ENCODE data around the gene ROCK2. TPM values are rescaled to one million over a fixed set of nuclear protein-coding genes. Genes with fewer than 3 reads are reported as not detected.
A peak's percentile ranks its signal among the peaks of the same experiment; 100 is the strongest.

Gene ROCK2
- total and polyA plus RNA-seq, 10 donors: 4.0 to 89.6 (median 65.8) TPM

DNA sequence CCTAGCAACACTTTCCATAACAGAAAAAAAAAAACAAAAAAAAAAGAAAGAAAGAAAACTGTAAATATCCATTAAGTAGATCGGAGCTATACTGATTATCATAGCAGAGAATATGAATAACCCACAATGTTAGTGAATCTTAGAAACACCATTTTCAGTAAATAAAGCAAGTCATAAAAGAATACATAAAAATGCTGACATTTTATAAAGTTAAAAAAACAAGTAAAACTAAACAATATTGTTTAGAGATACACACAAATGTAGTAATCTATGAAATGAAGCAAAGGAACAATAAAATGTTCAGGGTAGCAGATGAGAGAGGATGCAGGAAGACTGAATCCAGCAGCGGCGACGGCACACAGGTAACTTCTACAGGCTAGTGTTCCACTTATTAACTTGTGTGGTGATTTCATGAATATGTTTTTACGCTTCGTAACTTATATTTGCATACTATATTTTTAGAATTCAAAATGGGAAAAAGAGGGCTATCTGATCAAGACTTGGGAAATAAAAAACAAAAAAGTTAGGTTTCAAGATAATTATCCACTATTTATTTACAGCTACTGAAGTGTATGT lies 4.8 kb downstream of the ROCK2 start:
- TF ChIP-seq, protein P1, sequence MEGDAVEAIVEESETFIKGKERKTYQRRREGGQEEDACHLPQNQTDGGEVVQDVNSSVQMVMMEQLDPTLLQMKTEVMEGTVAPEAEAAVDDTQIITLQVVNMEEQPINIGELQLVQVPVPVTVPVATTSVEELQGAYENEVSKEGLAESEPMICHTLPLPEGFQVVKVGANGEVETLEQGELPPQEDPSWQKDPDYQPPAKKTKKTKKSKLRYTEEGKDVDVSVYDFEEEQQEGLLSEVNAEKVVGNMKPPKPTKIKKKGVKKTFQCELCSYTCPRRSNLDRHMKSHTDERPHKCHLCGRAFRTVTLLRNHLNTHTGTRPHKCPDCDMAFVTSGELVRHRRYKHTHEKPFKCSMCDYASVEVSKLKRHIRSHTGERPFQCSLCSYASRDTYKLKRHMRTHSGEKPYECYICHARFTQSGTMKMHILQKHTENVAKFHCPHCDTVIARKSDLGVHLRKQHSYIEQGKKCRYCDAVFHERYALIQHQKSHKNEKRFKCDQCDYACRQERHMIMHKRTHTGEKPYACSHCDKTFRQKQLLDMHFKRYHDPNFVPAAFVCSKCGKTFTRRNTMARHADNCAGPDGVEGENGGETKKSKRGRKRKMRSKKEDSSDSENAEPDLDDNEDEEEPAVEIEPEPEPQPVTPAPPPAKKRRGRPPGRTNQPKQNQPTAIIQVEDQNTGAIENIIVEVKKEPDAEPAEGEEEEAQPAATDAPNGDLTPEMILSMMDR (IDR thresholded peaks at IDR 0.05 in 8 of 11, conservative IDR thresholded peaks at IDR 0.05 in 3 of 11): no peak
- no peak for TF ChIP-seq POLR2A (IDR thresholded peaks at IDR 0.05)
- Histone ChIP-seq H3K4me1 (peaks cover 17 to 71% (median 50%) of the 10 kb centered on the region in 6 donors), H3K9me3 (peaks cover 0 to 6% (median 0%) of the 10 kb centered on the region in 8 donors), H3K27me3 (replicated peaks in 1 of 7) (no peaks in the 10 kb centered on the region), H3K4me3 (peak overlapping the region in 1 of 8 donors; percentile 98), H3K36me3 (no peaks in the 10 kb centered on the region), H3K27ac (peak overlapping the region in 1 of 8 donors; percentile 99)
- 73 to 85% (median 80%) methylated on average over 6 of the region's 6 CpGs for WGBS, 5 donors
- intact Hi-C loops (cut with DNase I; ENCODE audit: low total_unique reads): no loop called here
- no peak for DNase-seq

DNA sequence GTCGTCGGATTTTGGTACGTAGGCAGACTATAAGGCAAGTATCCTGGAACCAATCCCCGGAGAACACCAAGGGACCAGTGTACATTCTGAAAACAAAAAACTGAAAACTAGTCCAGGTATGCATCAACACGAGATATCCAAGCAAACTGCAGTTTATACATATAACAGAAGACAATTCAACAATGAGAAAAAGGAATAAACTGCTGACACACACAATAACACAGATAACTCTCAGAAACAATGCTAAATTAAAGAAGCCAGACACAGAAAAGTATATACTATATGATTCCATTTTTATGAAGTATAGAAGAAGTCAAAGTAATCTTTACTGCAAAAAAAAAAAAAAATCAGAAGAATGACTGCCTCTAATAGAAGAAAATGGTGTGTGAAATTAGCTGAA lies 5.9 kb downstream of the ROCK2 start:
- WGBS, 5 donors: 92 to 98% (median 94%) methylated on average over 5 of the region's 5 CpGs
- intact Hi-C loops (cut with DNase I; ENCODE audit: low total_unique reads): no loop called here
- peaks cover 17 to 82% (median 50%) of the 10 kb centered on the region in 6 donors for H3K4me1 ChIP-seq
- H3K27me3 ChIP-seq (replicated peaks in 1 of 7): no peaks in the 10 kb centered on the region
- no peak for DNase-seq
- no peak overlapping the region for H3K4me3 ChIP-seq
- peaks cover 0 to 6% (median 0%) of the 10 kb centered on the region in 8 donors for H3K9me3 ChIP-seq
- H3K27ac ChIP-seq: no peak overlapping the region
- TF ChIP-seq POLR2A (IDR thresholded peaks at IDR 0.05) (no peak), POLR2AphosphoS5 (IDR thresholded peaks at IDR 0.05) (no peak)
- TF ChIP-seq, protein P1 (IDR thresholded peaks at IDR 0.05 in 8 of 11, conservative IDR thresholded peaks at IDR 0.05 in 3 of 11): no peak
- H3K36me3 ChIP-seq: no peaks in the 10 kb centered on the region

DNA sequence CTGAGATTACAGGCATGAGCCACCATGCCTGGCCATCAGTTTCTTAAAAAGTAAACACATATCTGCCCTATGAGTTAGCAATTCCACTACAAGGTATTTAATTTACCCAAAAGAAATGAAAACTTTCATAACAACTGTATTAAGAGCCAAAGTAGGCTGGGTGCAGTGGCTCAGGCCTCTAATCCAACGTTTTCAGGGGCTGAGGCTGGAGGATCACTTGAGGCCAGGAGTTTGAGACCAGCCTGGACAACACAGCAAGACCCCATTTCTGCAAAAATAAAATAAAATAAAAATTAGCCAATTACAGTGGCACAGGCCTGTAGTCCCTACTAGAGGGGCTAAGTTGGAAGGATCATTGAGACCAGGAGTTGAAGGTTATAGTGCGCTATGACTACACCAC lies 6.5 kb downstream of the ROCK2 start:
- Histone ChIP-seq H3K36me3 (no peaks in the 10 kb centered on the region), H3K27me3 (replicated peaks in 1 of 7) (no peaks in the 10 kb centered on the region), H3K9me3 (peaks cover 0 to 6% (median 0%) of the 10 kb centered on the region in 8 donors), H3K4me3 (no peak overlapping the region), H3K27ac (no peak overlapping the region), H3K4me1 (peaks cover 15 to 79% (median 45%) of the 10 kb centered on the region in 6 donors)
- no peak for TF ChIP-seq POLR2A (IDR thresholded peaks at IDR 0.05)
- no peak for TF ChIP-seq POLR2AphosphoS5 (IDR thresholded peaks at IDR 0.05)
- TF ChIP-seq, protein P1 (IDR thresholded peaks at IDR 0.05 in 8 of 11, conservative IDR thresholded peaks at IDR 0.05 in 3 of 11): no peak
- no peak for DNase-seq
- intact Hi-C loops (cut with DNase I; ENCODE audit: low total_unique reads): no loop called here
- 92 to 98% (median 94%) methylated on average over 2 of the region's 2 CpGs for WGBS, 5 donors

DNA sequence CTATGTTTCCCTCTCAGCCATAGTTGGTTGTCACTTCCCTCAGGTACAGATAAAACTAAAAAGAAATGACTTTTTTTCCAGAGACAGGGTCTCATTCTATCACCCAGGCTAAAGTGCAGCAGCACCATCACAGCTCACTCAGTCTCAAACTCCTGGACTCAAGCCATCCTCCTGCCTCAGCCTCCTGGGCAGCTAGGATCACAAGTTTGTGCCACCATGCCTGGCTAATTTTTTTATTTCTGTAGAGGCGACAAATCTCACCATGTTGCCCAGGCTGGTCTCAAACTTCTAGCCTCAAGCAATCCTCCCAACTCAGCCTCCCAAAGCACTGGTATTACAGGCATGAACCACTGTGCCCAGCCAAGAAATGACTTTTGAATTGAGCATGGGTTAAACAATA lies 8.2 kb downstream of the ROCK2 start:
- DNase-seq: no peak
- no peak overlapping the region for H3K4me3 ChIP-seq
- intact Hi-C loops (cut with DNase I; ENCODE audit: low total_unique reads): no loop called here
- WGBS, 5 donors: 92 to 100% (median 96%) methylated on average over 1 of the region's 1 CpG
- no peak overlapping the region for H3K27ac ChIP-seq
- peaks cover 0 to 6% (median 0%) of the 10 kb centered on the region in 8 donors for H3K9me3 ChIP-seq
- no peak for TF ChIP-seq POLR2AphosphoS5 (IDR thresholded peaks at IDR 0.05)
- no peak for TF ChIP-seq POLR2A (IDR thresholded peaks at IDR 0.05)
- TF ChIP-seq, protein P1 (IDR thresholded peaks at IDR 0.05 in 8 of 11, conservative IDR thresholded peaks at IDR 0.05 in 3 of 11): no peak
- H3K4me1 ChIP-seq: peaks cover 9 to 61% (median 29%) of the 10 kb centered on the region in 6 donors
- H3K27me3 ChIP-seq (replicated peaks in 1 of 7): no peaks in the 10 kb centered on the region
- H3K36me3 ChIP-seq: no peaks in the 10 kb centered on the region
